A549 (cell line): ENCODE measurements around the gene CKLF. TPM values are rescaled to one million over a fixed set of nuclear protein-coding genes. Genes with fewer than 3 reads are reported as not detected.

Experiments
- ATAC-seq, 2 experiments: fragments of 200-7000 bp in 1 of 2; fragments of >200 bp in 1 of 2; cut with Nextera tagmentation in 1 of 2; cut with Tn5 transposase in 1 of 2; 3 replicates each; pipeline versions ENCODE4 v1.8.0 to v1.9.1; 2018 to 2020; ENCODE audit warnings: mild to moderate bottlenecking in 1 of 2, moderate library complexity in 1 of 2
- CTCF ChIA-PET: fragments of 300-600 bp; sonication (Branson Sonifier 250); formaldehyde crosslinking; extraction: SDS; loops from one replicate; lab custom pipeline; 2021; ENCODE audit warnings: antibody characterized with exemption, inconsistent platforms; lab: Yijun Ruan, JAX
- POLR2A ChIA-PET: fragments of 350-600 bp; formaldehyde crosslinking; extraction: SDS; loops from one replicate; lab custom pipeline; 2021; ENCODE audit warnings: antibody characterized with exemption, inconsistent platforms; lab: Yijun Ruan, JAX
- DNase-seq, 2 experiments: peaks; one replicate each; pipeline versions ENCODE4 v3.0.0 to v3.0.0-alpha.2; 2011 to 2016; ENCODE audit warnings: low read depth in 1 of 2, low spot score in 1 of 2
- FAIRE-seq: peaks from 2 replicates; lab custom pipeline; 2011; peaks lifted over from hg19 to GRCh38; lab: Jason Lieb, UNC
- H3K27ac ChIP-seq, 2 experiments: fragments of >200 bp; sonication (Bioruptor Twin); formaldehyde crosslinking; 3 replicates each; pipeline ENCODE4 v1.5.1; 2016 to 2017
- H3K4me1 ChIP-seq: fragments of >200 bp; sonication (Bioruptor Twin); formaldehyde crosslinking; 3 replicates; pipeline ENCODE4 v1.6.1; 2016
- H3K4me2 ChIP-seq: fragments of >200 bp; sonication (Bioruptor Twin); formaldehyde crosslinking; 3 replicates; pipeline ENCODE4 v1.6.1; 2016
- H3K4me3 ChIP-seq: fragments of >200 bp; sonication (Bioruptor Twin); formaldehyde crosslinking; 3 replicates; pipeline ENCODE4 v1.5.1; 2016
- H3K9me3 ChIP-seq: fragments of >200 bp; sonication (Bioruptor Twin); formaldehyde crosslinking; 3 replicates; pipeline ENCODE4 v1.6.1; 2016
- BHLHE40 ChIP-seq: IDR thresholded peaks from 2 replicates; pipeline ENCODE4 v1.6.1; 2012; ENCODE audit warnings: low read depth, low read length, inconsistent platforms
- CHD2 ChIP-seq: fragments of 150-350 bp; IDR thresholded peaks from 2 replicates; pipeline ENCODE4 v1.6.1; 2014; ENCODE audit warnings: low read length; ENCODE audit not compliant: partially characterized antibody
- CHD4 ChIP-seq: fragments of 200-600 bp; sonication (generic); IDR thresholded peaks from 2 replicates; pipeline ENCODE4 v1.6.1; 2016; ENCODE audit warnings: antibody characterized with exemption, mild to moderate bottlenecking, borderline replicate concordance
- E2F6 ChIP-seq: IDR thresholded peaks from 2 replicates; pipeline ENCODE4 v1.6.1; 2012; ENCODE audit warnings: low read depth, borderline replicate concordance
- ELK1 ChIP-seq: fragments of 150-350 bp; IDR thresholded peaks from 2 replicates; pipeline ENCODE4 v1.6.1; 2014; ENCODE audit warnings: low read depth, mild to moderate bottlenecking, low read length
- HEYL ChIP-seq: fragments of 250-450 bp; sonication (Bioruptor Pico); IDR thresholded peaks from 2 replicates; pipeline ENCODE4 v1.8.0; 2021; ENCODE audit warnings: mild to moderate bottlenecking, moderate library complexity
- HOXB13 ChIP-seq: fragments of 250-450 bp; sonication (Bioruptor Pico); IDR thresholded peaks from 2 replicates; pipeline ENCODE4 v1.5.0; 2020; ENCODE audit warnings: low read depth, mild to moderate bottlenecking, moderate library complexity
- JUNB ChIP-seq: fragments of >200 bp; sonication (Bioruptor Twin); formaldehyde crosslinking; IDR thresholded peaks from 2 replicates; pipeline ENCODE4 v1.6.1; 2016
- KDM5A ChIP-seq: fragments of 200-600 bp; sonication (generic); IDR thresholded peaks from 2 replicates; pipeline ENCODE4 v1.6.1; 2016; ENCODE audit warnings: antibody characterized with exemption, mild to moderate bottlenecking
- MYC ChIP-seq: IDR thresholded peaks from 2 replicates; pipeline ENCODE4 v1.6.1; 2012; ENCODE audit warnings: mild to moderate bottlenecking, inconsistent platforms, low read length, improper control_type of control experiment, borderline replicate concordance
- NFE2L2 ChIP-seq: fragments of 150-350 bp; conservative IDR thresholded peaks from 2 replicates; pipeline ENCODE4 v1.6.1; 2014; ENCODE audit warnings: low read length
- NR3C1 ChIP-seq: fragments of >200 bp; sonication (Bioruptor Twin); formaldehyde crosslinking; IDR thresholded peaks from 3 replicates; pipeline ENCODE4 v1.6.1; 2017
- PBX3 ChIP-seq: IDR thresholded peaks from 2 replicates; pipeline ENCODE4 v1.6.1; 2012
- PHF8 ChIP-seq: fragments of 200-600 bp; sonication (generic); IDR thresholded peaks from 2 replicates; pipeline ENCODE4 v1.6.1; 2016; ENCODE audit warnings: low read depth, mild to moderate bottlenecking, antibody characterized with exemption, moderate library complexity, borderline replicate concordance
- POLR2A ChIP-seq: IDR thresholded peaks from 2 replicates; pipeline ENCODE4 v1.6.1; 2012; ENCODE audit warnings: mild to moderate bottlenecking, low read length
- POLR2AphosphoS2 ChIP-seq: conservative IDR thresholded peaks from 2 replicates; pipeline ENCODE4 v1.6.1; 2012; ENCODE audit warnings: low read length, improper control_type of control experiment, inconsistent platforms
- REST ChIP-seq: fragments of 200-600 bp; sonication (generic); IDR thresholded peaks from 2 replicates; pipeline ENCODE4 v1.6.1; 2016; ENCODE audit warnings: antibody characterized with exemption, mild to moderate bottlenecking, moderate library complexity
- RFX5 ChIP-seq: fragments of 450-650 bp; IDR thresholded peaks from 2 replicates; pipeline ENCODE4 v1.7.1; 2014; ENCODE audit warnings: antibody characterized with exemption, mild to moderate bottlenecking, moderate library complexity
- SREBF2 ChIP-seq: fragments of 450-650 bp; IDR thresholded peaks from 2 replicates; pipeline ENCODE4 v1.6.1; 2014; ENCODE audit warnings: mild to moderate bottlenecking, moderate library complexity
- ZNF302 ChIP-seq: fragments of 250-450 bp; sonication (Bioruptor Pico); IDR thresholded peaks from 2 replicates; pipeline ENCODE4 v1.9.0; 2021; ENCODE audit warnings: inconsistent platforms, mild to moderate bottlenecking, moderate library complexity
- WGBS: methylation state at CpG from one replicate; pipeline ENCODE4 v1.1.6; 2017; ENCODE audit errors: missing lambda C conversion rate; 5-methylcytosine and 5-hydroxymethylcytosine counted together
- polyA plus RNA-seq, 4 experiments: library from polyadenylated mRNA; depleted of rRNA in 3 of 4; stranded (reverse); fragments of >200 nt; fragmentation: RNase III in 1 of 4; extraction: RNeasy Plus Mini Kit Qiagen cat#74134 plus additional on column Dnase treatment in 1 of 4; gene quantifications; 2 replicates in 3 of 4; 3 replicates in 1 of 4; pipeline ENCODE4 v1.2.3, GENCODE V29; 2011 to 2017

Gene CKLF
- polyA plus RNA-seq, 2 of the 4 experiments (the other 2 are of a cell fraction), result 85.1 to 87.0 TPM

- DNase-seq (no peak), ATAC-seq (no peak), FAIRE-seq (no peak)
- Histone ChIP-seq H3K4me1 (no peaks in the 10 kb centered on the region; the same call in 2 of the 3 replicates), H3K9me3 (no peaks in the 10 kb centered on the region), H3K4me2 (no peak overlapping the region), H3K27ac (no peak overlapping the region), H3K4me3 (no peak overlapping the region)
- CTCF ChIA-PET, result interaction anchor here (0.7 to 4.8 kb wide), 20 partner anchors 8 to 332 kb away, joined by 3 to 34 read pairs (median 5); partner anchors contain the start of genes CKLF, CMTM2, CMTM3 and TK2
- 92% methylated on average over 2 of the region's 2 CpGs for WGBS
- POLR2A ChIA-PET, result interaction anchor here (1.3 to 1.8 kb wide), 2 partner anchors 11 to 41 kb away, joined by 6 to 8 read pairs; partner anchors contain the start of gene CKLF
- TF ChIP-seq MYC (no peak), E2F6 (no peak), NFE2L2 (no peak), PBX3 (no peak), RFX5 (no peak), PHF8 (no peak), CHD4 (no peak)
Measured at GRCh38 chr16:66562986-66563385, 10.6 kb downstream of the CKLF start.

GRCh38 chr16:66563574-66564334 is 11.4 kb downstream of the CKLF start:
- no peak for FAIRE-seq
- H3K4me2 ChIP-seq, result no peak overlapping the region
- TF ChIP-seq ZNF302 (CRISPR knock-in tag) (no peak), ELK1 (no peak), HOXB13 (CRISPR knock-in tag) (no peak), HEYL (CRISPR knock-in tag) (no peak), BHLHE40 (no peak), POLR2AphosphoS2 (no peak), JUNB (no peak), REST (no peak), SREBF2 (no peak), KDM5A (no peak), POLR2A (no peak), CHD2 (no peak), NR3C1 (no peak)

More at GRCh38 chr16:66563574-66564334, 11.4 kb downstream of the CKLF start:
- ATAC-seq, result no peak
- no peak for DNase-seq
- H3K27ac ChIP-seq, result no peak overlapping the region
- ChIA-PET CTCF (interaction anchor here (0.6 to 4.8 kb wide), 19 partner anchors 9 to 1001 kb away, joined by 3 to 34 read pairs (median 4); partner anchors contain the start of genes CKLF, CMTM2, DYNC1LI2 and TK2), POLR2A (interaction anchor here (0.6 to 1.8 kb wide), 2 partner anchors 11 to 24 kb away, joined by 5 to 8 read pairs; partner anchors contain the start of gene CKLF)
- WGBS, result 93% methylated on average over 2 of the region's 2 CpGs
- H3K4me3 ChIP-seq, result no peak overlapping the region
- no peaks in the 10 kb centered on the region for H3K9me3 ChIP-seq
- peaks cover 7% of the 10 kb centered on the region for H3K4me1 ChIP-seq
